ENCODE results near the gene MINDY3. TPM values are rescaled to one million over a fixed set of nuclear protein-coding genes. Genes with fewer than 3 reads are reported as not detected.
"Not testable (repeated sequence)": the region's sequence is repeated elsewhere in the genome, so short reads cannot be mapped to it uniquely, and the experiment has no call there.

Gene MINDY3
- polyA plus RNA-seq (ENCODE audit: low read depth in 6 of 6): 1 to 10 TPM; 2.8 to 8.3 (median 7.1) TPM

DNA sequence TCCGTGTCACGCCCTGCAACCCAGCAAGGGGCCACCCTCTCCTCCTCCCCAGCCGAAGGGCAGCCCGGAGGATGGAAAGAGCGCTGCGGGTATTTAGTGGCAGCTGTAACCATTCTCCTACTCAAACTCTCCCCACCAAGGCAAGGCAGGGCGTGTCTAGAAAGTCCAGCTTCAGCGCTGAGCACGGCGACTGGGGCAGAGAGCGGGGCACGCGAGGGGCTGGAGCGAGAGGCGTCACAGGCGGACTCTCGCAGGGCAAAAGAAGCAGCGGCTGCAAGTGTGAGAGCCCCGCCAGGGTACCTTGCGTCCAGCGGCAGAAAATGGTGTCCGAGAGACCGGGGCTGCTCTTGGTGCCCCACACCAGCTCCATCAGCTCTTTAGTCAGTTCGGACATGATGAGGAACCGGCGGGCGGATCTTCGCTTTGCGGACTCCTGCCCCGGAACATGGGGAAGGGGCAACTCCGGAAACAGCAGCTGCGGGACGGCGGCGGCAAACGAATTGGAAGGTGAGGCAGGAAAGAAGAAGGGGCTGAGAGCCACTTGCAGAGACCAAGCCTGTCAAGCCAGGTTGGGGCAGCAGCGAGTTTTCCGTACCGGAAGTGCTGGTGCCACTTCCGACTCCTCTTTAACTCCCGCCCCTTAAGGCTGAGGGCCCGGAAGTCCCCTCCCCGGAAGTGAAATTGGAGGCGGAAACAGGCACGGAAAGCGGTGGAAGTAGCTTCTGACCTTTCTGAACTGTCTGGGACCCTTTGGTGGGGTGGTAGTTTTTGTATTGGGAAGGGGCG lies at the start of gene MINDY3:
TSS of gene MINDY3 (minus strand) at position 602 of the 786 bp plus-strand sequence. CDS start at position 394, 208 bp downstream.
- Mint-ChIP-seq H3K36me3 (peaks cover 0 to 10% of the 10 kb centered on the region in 2 donors), H3K4me1 (peaks cover 32 to 42% (median 39%) of the 10 kb centered on the region in 3 donors), H3K27me3 (peaks cover 13 to 18% (median 18%) of the 10 kb centered on the region in 3 donors), H3K27ac (peak within 1 kb of the TSS; percentile 92 to 98 (median 96)), H3K9me3 (peaks cover 0 to 11% (median 3%) of the 10 kb centered on the region in 7 donors), H3K4me3 (peak within 1 kb of the TSS; percentile 95 to 100 (median 99))
- DNase-seq (peak; percentile 78), ATAC-seq (ENCODE audit: low read depth in 2 of 2) (peak; percentile 94 to 96)

DNA sequence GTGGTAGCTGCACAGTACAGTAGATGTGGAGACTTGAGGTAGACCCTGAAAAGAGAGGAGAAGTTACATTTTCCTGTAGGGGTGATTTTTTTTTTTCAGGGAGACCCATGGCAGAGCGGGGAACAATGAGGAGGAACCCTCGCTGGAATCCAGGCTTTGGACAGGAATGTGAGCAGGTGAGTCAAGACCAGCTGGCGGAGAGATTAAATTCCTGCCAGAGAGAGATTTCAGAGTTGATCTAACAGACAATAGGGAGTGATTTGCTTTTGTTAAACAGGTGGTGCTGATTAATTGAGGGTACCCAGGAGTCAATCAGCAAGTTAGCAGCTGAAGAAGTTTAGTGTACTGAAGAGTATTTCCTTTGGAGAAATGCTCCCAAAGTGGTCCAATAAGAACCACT lies 41.6 kb upstream of the MINDY3 start:
- Mint-ChIP-seq H3K27me3 (peaks cover 20 to 33% (median 30%) of the 10 kb centered on the region in 3 donors), H3K27ac (no peak overlapping the region), H3K4me1 (no peaks in the 10 kb centered on the region), H3K36me3 (no peaks in the 10 kb centered on the region), H3K9me3 (peaks cover 0 to 7% (median 0%) of the 10 kb centered on the region in 7 donors), H3K4me3 (no peak overlapping the region)
- DNase-seq: no peak
- ATAC-seq (ENCODE audit: low read depth in 2 of 2): no peak

DNA sequence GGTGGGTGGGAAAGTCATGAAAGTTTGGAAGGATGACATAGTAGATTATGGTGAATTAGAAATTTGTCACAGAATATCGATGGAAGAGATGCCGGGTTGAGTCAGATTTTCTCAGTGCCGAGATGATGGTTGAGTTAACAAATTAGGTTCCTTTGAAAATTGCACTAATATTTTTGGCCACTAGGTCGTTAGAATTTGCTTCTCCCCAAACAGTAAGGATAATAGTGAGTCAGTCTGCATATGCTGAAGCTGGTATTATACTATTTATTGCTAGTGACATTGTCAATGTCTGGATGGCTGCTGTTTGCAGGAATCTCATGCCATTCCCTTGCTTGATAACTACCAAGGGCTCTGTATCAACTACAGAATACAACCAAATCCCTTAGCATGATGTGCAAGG lies 37.7 kb upstream of the MINDY3 start:
- Mint-ChIP-seq H3K27ac (no peak overlapping the region), H3K36me3 (no peaks in the 10 kb centered on the region), H3K4me1 (no peaks in the 10 kb centered on the region), H3K4me3 (no peak overlapping the region), H3K27me3 (peaks cover 34 to 57% (median 40%) of the 10 kb centered on the region in 3 donors), H3K9me3 (peaks cover 0 to 7% (median 0%) of the 10 kb centered on the region in 7 donors)
- no peak for DNase-seq
- no peak for ATAC-seq (ENCODE audit: low read depth in 2 of 2)

DNA sequence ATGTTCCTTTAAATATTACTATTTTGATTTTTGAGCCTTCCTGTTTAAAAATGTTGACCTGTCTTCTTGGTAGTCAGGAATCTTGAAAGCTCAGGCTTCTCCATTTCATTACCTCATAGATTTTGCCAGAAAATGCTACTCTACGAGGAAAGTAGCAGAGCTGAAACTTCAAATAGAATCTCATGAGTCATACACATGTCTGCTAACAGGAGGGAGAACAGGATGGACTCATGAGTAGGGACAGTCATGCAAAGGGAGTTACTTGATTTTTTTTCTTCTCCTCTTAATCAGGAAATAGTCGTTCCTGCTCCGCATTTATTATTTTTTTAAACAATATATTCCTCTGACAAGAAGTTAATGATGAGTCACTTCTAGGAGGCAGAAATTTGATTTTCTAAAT lies 37.0 kb upstream of the MINDY3 start:
- H3K9me3 Mint-ChIP-seq: peaks cover 0 to 7% (median 0%) of the 10 kb centered on the region in 7 donors
- ATAC-seq (ENCODE audit: low read depth in 2 of 2) (no peak), DNase-seq (no peak)
- no peak overlapping the region for H3K4me3 Mint-ChIP-seq
- no peaks in the 10 kb centered on the region for H3K36me3 Mint-ChIP-seq
- H3K27ac Mint-ChIP-seq: no peak overlapping the region
- peaks cover 38 to 64% (median 39%) of the 10 kb centered on the region in 3 donors for H3K27me3 Mint-ChIP-seq
- no peaks in the 10 kb centered on the region for H3K4me1 Mint-ChIP-seq

DNA sequence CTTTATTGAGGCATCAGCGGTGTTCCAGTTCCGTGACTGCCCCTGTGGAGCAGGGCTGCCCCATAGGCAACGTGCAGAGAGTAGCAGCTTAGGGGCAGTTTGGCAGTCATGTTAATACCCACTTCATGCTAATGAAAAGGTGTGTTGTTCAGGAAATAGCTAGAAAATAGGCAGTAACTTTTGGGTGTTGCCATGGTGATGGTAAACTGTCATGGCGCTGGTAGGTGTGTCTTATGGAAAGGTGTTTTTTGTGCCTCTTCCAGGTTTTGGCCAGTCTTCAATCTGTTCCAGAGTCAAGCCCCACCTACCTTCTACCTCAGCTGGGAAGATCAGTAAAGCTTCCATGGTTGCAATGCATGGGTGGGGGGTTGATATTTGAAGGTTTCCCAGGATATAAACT lies 36.3 kb upstream of the MINDY3 start:
- peaks cover 0 to 7% (median 0%) of the 10 kb centered on the region in 7 donors for H3K9me3 Mint-ChIP-seq
- no peaks in the 10 kb centered on the region for H3K4me1 Mint-ChIP-seq
- ATAC-seq (ENCODE audit: low read depth in 2 of 2): no peak
- H3K36me3 Mint-ChIP-seq: no peaks in the 10 kb centered on the region
- peak overlapping the region in 1 of 8 donors; percentile 8 for H3K4me3 Mint-ChIP-seq
- no peak overlapping the region for H3K27ac Mint-ChIP-seq
- DNase-seq: no peak
- H3K27me3 Mint-ChIP-seq: peaks cover 34 to 63% (median 38%) of the 10 kb centered on the region in 3 donors

DNA sequence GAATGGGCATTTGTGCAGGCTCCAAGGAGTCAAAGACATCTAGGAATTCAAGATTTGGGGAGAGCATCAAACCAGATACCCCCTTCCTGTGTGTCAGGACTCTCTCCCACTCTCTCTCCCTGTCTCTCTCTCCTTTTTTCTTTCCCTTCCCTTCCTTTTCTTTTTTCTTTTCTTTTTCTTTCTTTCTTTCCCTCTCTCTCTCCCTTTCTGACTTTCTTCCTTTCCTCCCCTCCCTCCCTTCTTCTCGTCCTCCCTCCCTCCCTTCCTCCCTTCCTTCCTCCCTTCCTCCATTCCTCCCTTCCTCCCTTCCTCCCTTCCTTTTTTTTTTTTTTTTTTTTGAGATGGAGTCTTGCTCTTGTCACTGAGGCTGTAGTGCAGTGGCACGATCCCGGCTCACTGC lies 24.1 kb upstream of the MINDY3 start:
- Mint-ChIP-seq H3K27me3 (peaks cover 51 to 71% (median 66%) of the 10 kb centered on the region in 3 donors), H3K27ac (no peak overlapping the region), H3K36me3 (no peaks in the 10 kb centered on the region), H3K9me3 (no peaks in the 10 kb centered on the region), H3K4me1 (no peaks in the 10 kb centered on the region), H3K4me3 (no peak overlapping the region)
- no peak for DNase-seq
- ATAC-seq (ENCODE audit: low read depth in 2 of 2): no peak

DNA sequence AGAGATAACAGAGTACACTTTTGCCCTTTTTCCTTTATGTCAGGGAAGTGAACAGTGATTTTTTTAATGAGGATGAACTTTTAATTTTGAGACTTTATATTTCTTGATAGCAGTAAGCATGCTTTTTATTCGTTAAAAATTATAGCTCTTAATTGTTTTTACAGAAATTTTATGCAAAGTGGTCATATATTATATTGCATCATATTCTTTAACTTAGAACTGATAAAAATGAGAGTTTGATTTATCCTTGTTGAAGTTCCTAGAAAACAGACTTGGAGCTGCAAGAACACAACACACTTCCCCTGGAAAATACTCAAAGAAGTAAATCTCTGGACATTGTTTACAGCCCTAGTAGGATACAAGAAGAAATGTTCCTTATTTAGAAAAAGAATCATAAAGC lies 21.2 kb upstream of the MINDY3 start:
- no peak overlapping the region for H3K27ac Mint-ChIP-seq
- H3K9me3 Mint-ChIP-seq: peaks cover 0 to 3% (median 0%) of the 10 kb centered on the region in 7 donors
- peaks cover 48 to 67% (median 64%) of the 10 kb centered on the region in 3 donors for H3K27me3 Mint-ChIP-seq
- DNase-seq (no peak), ATAC-seq (ENCODE audit: low read depth in 2 of 2) (no peak)
- no peak overlapping the region for H3K4me3 Mint-ChIP-seq
- no peaks in the 10 kb centered on the region for H3K4me1 Mint-ChIP-seq
- no peaks in the 10 kb centered on the region for H3K36me3 Mint-ChIP-seq

DNA sequence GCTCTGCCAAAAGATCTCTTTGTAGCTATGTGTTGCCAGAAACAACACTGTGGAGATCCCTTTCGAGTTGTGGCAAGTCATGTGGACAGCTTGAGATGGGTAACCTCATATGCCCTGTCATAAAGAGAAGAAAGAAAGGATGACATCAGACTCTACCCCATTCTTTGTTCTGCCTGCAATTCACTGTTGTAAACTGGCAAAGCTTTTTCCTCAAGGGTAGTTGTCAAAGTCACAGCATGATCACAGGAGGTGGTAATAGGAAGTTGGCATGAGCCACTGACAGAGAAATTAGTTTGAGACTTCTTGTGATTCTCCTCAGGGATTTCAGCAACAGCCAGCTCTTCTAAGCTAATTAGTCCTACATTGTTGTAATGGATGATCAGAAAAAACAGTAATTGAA lies 19.4 kb upstream of the MINDY3 start:
- Mint-ChIP-seq H3K9me3 (peaks cover 0 to 6% (median 0%) of the 10 kb centered on the region in 7 donors), H3K27ac (no peak overlapping the region), H3K4me1 (no peaks in the 10 kb centered on the region), H3K36me3 (no peaks in the 10 kb centered on the region), H3K27me3 (peaks cover 54 to 71% (median 67%) of the 10 kb centered on the region in 3 donors), H3K4me3 (no peak overlapping the region)
- DNase-seq (no peak), ATAC-seq (ENCODE audit: low read depth in 2 of 2) (no peak)

DNA sequence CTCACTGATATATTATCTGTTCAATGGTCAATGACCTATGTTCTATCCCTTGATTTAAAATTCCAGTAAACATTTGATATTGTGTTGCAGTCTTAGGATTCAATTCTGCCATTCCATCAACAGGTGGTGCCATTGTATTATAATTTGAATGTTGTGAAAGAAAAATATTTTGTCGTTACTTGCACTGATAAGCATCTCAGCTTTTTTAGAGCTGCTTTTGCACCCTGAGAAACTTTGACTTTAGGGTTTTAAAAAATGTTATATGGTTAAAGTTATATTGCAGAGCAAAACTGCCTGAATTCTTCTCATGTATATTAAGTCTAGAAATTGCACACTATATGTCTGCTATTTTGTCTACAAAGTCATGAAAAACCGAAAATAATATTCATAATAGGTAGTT lies 18.8 kb upstream of the MINDY3 start:
- H3K4me3 Mint-ChIP-seq: no peak overlapping the region
- peaks cover 56 to 71% (median 69%) of the 10 kb centered on the region in 3 donors for H3K27me3 Mint-ChIP-seq

DNA sequence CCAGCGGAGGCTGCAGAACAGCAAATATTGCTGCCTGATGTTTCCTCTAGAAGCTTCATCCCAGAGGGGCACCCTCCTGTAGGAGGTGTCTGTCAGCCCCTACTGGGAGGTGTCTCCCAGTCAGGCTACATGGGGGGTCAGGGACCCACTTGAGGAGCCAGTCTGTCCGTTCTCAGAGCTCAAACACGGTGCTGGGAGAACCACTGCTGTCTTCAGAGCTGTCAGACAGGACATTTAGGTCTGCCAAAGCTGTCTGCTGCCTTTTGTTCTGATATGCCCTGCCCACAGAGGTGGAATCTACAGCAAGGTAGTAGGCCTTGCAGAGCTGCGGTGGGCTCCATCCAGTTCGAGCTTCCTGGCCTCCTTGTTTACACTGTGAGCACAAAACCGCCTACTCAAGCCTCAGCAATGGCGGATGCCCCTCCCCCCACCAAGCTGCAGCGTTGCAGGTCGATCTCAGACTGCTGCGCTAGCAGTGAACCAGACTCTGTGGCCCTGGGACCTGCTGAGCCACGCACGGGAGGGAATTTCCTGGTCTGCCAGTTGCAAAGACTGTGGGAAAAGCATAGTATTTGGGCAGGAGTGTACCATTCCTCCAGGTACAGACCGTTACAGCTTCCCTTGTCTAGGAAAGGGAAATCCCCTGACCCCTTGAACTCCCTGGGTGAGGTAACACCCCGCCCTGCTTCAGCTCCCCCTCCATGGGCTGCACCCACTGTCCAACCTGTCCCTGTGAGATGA lies 17.7 kb upstream of the MINDY3 start:
- H3K9me3 Mint-ChIP-seq: peaks cover 0 to 18% (median 10%) of the 10 kb centered on the region in 7 donors
- ATAC-seq (ENCODE audit: low read depth in 2 of 2) (no peak), DNase-seq (no peak)
- H3K27me3 Mint-ChIP-seq: peaks cover 60 to 73% (median 72%) of the 10 kb centered on the region in 3 donors
- no peak overlapping the region for H3K27ac Mint-ChIP-seq
- no peak overlapping the region for H3K4me3 Mint-ChIP-seq
- H3K4me1 Mint-ChIP-seq: no peaks in the 10 kb centered on the region
- no peaks in the 10 kb centered on the region for H3K36me3 Mint-ChIP-seq

More for the DNA sequence above, 18.8 kb upstream of the MINDY3 start:
- DNase-seq: no peak
- ATAC-seq (ENCODE audit: low read depth in 2 of 2): no peak
- Mint-ChIP-seq H3K9me3 (peaks cover 0 to 8% (median 2%) of the 10 kb centered on the region in 7 donors), H3K36me3 (no peaks in the 10 kb centered on the region), H3K4me1 (no peaks in the 10 kb centered on the region), H3K27ac (no peak overlapping the region)

DNA sequence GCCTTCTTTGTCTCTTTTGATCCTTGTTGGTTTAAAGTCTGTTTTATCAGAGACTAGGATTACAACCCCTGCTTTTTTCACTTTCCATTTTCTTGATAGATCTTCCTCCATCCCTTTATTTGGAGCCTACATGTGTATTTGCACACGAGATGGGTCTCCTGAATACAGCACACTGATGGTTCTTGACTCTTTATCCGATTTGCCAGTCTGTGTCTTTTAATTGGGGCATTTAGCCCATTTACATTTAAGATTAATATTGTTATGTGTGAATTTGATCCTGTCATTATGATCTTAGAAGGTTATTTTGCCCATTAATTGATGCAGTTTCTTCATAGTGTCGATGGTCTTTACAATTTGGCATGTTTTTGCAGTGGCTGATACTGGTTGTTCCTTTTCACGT lies 16.0 kb upstream of the MINDY3 start:
- not testable (repeated sequence) for ATAC-seq (ENCODE audit: low read depth in 2 of 2); H3K4me3 Mint-ChIP-seq; H3K36me3 Mint-ChIP-seq; H3K27ac Mint-ChIP-seq; H3K4me1 Mint-ChIP-seq; DNase-seq
- Mint-ChIP-seq H3K27me3 (peaks cover 56 to 74% (median 71%) of the 10 kb centered on the region in 3 donors), H3K9me3 (peaks cover 0 to 21% (median 10%) of the 10 kb centered on the region in 7 donors)

DNA sequence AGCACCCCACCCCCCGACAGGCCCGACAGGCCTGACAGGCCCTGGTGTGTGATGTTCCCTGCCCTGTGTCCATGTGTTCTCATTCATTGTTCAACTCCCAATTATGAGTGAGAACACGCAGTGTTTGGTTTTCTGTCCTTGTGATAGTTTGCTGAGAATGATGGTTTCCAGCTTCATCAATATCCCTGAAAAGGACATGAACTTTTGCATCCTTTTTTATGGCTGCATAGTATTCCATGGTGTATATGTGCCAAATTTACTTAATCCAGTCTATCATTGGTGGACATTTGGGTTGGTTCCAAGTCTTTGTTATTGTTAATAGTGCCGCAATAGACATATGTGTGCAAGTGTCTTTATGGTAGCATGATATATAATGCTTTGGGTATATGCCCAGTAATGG lies 12.3 kb upstream of the MINDY3 start:
- not testable (repeated sequence) for DNase-seq; ATAC-seq (ENCODE audit: low read depth in 2 of 2); H3K36me3 Mint-ChIP-seq; H3K4me1 Mint-ChIP-seq; H3K4me3 Mint-ChIP-seq; H3K27ac Mint-ChIP-seq
- Mint-ChIP-seq H3K27me3 (peaks cover 51 to 85% (median 82%) of the 10 kb centered on the region in 3 donors), H3K9me3 (peaks cover 0 to 21% (median 10%) of the 10 kb centered on the region in 7 donors)

DNA sequence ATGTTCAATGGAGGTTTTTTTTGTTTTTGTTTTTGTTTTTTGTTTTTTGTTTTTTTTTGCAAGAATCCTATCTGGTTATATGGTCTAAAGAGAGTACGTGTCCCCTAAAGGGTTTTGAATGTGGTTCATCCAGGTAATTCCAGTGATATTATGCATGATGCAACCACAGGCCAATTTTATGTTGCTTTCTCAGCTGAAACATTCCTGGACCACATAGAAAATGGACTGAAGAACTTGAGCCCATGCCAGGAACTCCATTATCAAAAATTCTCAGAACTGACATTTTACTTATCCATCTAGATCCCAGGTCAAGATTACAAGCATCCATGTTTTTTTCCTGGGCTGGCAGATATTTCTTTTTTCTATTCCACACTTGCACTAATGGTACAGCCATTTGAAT lies 11.5 kb upstream of the MINDY3 start:
- no peaks in the 10 kb centered on the region for H3K4me1 Mint-ChIP-seq
- ATAC-seq (ENCODE audit: low read depth in 2 of 2) (no peak), DNase-seq (no peak)
- H3K4me3 Mint-ChIP-seq: no peak overlapping the region
- peaks cover 0 to 21% (median 11%) of the 10 kb centered on the region in 7 donors for H3K9me3 Mint-ChIP-seq
- peaks cover 48 to 86% (median 85%) of the 10 kb centered on the region in 3 donors for H3K27me3 Mint-ChIP-seq
- H3K36me3 Mint-ChIP-seq: no peaks in the 10 kb centered on the region
- no peak overlapping the region for H3K27ac Mint-ChIP-seq

Data from naive B cell (primary cell).